ENCODE results near the gene GMDS. TPM values are rescaled to one million over a fixed set of nuclear protein-coding genes. Genes with fewer than 3 reads are reported as not detected.

The GMDS gene
- total RNA-seq, 2 experiments from 2014 or later, result 38.4 to 41.3 TPM

DNA sequence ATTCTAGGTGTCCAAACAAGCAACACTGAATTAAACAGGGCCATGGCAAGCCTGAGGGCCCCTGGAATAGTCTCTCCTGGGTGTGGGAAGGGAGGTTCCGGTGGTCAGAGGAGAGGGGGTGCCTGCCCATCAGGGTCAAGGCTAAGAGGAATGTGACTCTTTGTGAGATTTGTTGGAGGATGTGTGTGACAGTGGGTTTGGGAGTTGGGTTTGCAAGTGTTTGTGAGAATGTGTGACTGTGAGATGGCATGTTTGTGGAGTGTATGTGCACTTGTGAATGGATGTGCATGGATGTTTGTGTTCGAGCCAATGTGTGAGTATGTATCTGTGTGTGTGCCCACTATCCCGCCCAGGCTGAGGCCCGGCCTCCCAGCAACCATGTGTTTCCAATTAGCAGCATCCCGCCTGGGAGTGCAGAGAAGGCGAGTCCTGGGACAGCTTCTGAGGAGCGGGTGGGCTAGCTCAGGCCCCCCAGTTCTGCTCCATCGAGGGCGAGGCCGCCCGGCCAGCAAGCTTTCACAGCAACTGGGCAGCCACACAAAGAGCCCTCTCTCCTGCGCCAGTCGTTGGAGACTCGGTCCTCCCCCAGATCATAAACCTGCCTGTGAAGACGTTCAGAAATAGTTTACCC is 623.1 kb downstream of the GMDS start:
- H3K4me3 Mint-ChIP-seq, result no peak overlapping the region
- H3K4me1 Mint-ChIP-seq (ENCODE audit: low read depth), result peaks cover 8% of the 10 kb centered on the region
- no peaks in the 10 kb centered on the region for H3K9me3 Mint-ChIP-seq
- CTCF ChIA-PET, result no interaction called here
- DNase-seq, result no peak
- intact Hi-C loops (cut with micrococcal nuclease), result no loop called here
- no peak overlapping the region for H3K27ac Mint-ChIP-seq
- H3K36me3 Mint-ChIP-seq (ENCODE audit: low read depth), result peaks cover 13% of the 10 kb centered on the region
- peaks cover 57% of the 10 kb centered on the region for H3K27me3 Mint-ChIP-seq (ENCODE audit: low read depth)

DNA sequence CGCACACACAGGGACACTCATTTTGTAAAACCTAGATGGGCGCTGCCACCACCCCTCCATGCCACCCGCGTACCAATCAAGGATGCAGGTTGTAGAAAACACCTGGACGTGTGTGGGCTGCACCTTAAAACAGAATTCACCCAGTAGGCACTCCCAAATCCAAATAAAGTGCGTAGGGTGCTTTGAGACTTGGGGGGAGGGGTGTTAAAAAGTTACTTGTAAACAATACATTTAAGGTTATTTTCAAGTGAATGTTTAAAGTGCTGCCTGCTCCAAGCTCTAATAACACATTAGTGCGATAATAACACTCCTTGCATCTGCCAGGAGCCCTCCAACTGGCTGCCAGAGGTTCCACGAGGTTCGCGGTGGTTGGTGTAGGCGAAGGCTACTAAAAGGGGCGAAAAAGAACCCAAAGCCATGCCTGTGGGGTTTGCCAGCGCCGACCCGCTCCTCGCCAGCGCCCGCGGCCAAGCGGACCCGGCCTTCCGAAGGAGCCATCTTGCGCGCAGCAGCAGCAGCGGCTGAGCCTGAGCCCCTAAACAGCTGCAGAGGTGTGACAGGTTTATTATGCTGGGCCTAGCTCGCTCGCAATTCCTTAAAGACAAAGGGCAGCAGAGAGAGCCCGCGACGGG is 624.2 kb downstream of the GMDS start:
- no peak overlapping the region for H3K4me3 Mint-ChIP-seq
- intact Hi-C loops (cut with micrococcal nuclease), result no loop called here
- peaks cover 13% of the 10 kb centered on the region for H3K36me3 Mint-ChIP-seq (ENCODE audit: low read depth)
- CTCF ChIA-PET, result no interaction called here
- no peaks in the 10 kb centered on the region for H3K9me3 Mint-ChIP-seq
- DNase-seq, result no peak
- H3K27ac Mint-ChIP-seq, result no peak overlapping the region
- peaks cover 55% of the 10 kb centered on the region for H3K27me3 Mint-ChIP-seq (ENCODE audit: low read depth)
- peaks cover 8% of the 10 kb centered on the region for H3K4me1 Mint-ChIP-seq (ENCODE audit: low read depth)

DNA sequence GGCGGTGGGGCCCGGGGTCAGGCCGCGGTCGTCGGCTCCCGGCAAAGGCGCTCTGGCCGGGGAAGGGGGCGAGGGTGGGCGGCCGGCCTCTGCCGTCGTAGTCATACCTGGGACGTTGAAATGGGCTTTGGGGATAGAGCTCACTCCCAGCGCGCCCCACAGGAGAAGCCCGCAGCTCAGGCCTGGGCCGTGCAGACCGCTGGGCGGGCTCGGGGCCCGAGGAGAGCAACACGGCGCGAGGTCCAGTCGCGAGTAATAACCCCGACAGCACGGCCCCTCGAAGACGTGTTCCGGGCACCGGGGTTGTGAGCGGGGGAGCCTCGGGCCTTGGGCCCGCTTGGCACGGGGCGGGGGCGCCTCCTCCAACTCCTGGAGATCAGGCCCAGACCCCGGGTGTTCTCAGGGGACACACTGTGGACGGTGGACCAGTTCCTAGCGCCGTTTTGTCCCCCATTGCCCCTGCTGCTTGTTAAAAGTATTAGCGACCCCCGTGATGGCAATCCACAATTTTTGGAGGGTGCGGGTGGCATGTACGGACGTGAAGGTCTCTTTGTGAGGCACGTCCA is 624.8 kb downstream of the GMDS start:
- intact Hi-C loops (cut with micrococcal nuclease), result no loop called here
- CTCF ChIA-PET, result no interaction called here
- Mint-ChIP-seq H3K4me3 (no peak overlapping the region), H3K36me3 (ENCODE audit: low read depth) (peaks cover 13% of the 10 kb centered on the region), H3K27me3 (ENCODE audit: low read depth) (peaks cover 57% of the 10 kb centered on the region), H3K27ac (no peak overlapping the region), H3K4me1 (ENCODE audit: low read depth) (peaks cover 6% of the 10 kb centered on the region), H3K9me3 (no peaks in the 10 kb centered on the region)
- DNase-seq, result no peak

DNA sequence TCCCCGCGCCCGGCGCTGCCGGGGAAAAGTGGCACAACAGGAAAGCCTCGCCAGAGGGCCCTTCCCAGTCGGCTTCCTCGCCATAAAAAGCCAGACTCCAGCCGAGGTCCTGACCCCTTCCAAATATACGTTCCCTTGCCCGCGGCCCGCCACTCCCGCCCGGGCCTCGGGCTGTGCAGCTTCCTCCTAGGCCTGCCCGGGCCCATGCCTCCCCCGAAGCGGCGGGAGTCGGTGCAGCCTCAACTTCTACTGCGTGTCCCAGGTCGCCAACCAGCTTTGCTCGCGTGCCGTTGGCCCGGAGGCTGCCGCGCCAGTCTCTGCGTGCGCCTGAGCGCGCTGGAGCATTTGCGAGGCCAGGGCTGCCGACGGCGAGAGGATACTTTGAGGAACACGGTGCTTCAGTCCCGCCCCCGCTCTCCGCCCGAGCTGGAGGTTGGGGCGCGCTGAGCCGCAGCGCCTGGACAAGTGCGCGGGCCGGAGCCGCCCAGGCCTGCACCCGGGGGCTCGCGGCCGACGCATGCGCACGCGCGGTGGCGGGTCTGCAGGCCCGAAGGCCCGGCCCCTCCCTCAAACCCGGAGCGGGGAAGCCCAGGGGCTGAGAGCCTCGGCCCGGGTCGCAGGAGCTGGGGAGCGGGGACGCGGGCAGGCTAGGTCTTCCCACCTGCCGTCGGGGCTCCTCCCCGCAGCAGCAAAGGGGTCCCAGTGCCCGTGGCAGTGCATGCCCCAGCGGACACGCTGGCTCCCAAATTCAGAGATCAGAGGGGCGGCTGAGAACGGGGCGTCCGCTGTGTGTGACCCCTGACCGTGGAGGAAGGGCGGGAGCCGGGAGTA is 625.5 kb downstream of the GMDS start:
- Mint-ChIP-seq H3K4me3 (no peak overlapping the region), H3K36me3 (ENCODE audit: low read depth) (peaks cover 13% of the 10 kb centered on the region), H3K27ac (no peak overlapping the region), H3K4me1 (ENCODE audit: low read depth) (no peaks in the 10 kb centered on the region), H3K9me3 (no peaks in the 10 kb centered on the region), H3K27me3 (ENCODE audit: low read depth) (peaks cover 54% of the 10 kb centered on the region)
- CTCF ChIA-PET, result interaction anchor here (1.1 kb wide), 1 partner anchor 14 kb away, joined by 4 read pairs; no protein-coding TSS in a partner anchor
- no peak for DNase-seq
- intact Hi-C loops (cut with micrococcal nuclease), result no loop called here

DNA sequence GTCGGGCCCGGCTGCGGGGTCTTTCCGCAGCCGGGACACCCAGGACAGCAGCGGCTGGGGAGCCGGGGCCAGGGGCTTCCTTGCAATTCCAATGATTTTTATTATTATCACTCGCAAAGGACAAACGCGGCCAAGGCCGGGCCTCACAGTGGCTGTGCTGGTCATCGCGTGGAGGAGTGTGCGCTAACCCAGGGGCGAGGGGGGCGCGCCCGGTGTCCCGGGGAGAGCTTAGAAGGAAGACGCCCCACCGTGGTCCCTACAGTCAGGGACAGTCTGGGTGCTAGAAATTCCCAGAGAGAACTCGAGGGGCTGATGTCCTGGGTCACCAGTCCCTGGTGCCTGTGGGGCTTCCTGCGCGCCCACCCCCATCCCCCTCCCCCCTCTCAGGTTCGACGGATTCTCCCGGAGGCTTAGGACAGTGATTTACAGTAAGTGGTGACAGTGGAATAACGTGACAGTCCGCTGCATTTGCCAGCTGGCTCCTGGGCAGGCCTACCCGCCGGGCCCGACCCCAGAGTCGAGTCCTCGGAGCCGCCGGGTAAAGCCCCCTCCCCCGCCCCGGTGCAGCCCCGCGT is 626.2 kb downstream of the GMDS start:
- Mint-ChIP-seq H3K4me3 (no peak overlapping the region), H3K4me1 (ENCODE audit: low read depth) (no peaks in the 10 kb centered on the region), H3K27ac (no peak overlapping the region), H3K27me3 (ENCODE audit: low read depth) (peaks cover 52% of the 10 kb centered on the region), H3K36me3 (ENCODE audit: low read depth) (peaks cover 13% of the 10 kb centered on the region), H3K9me3 (no peaks in the 10 kb centered on the region)
- DNase-seq, result no peak
- CTCF ChIA-PET, result interaction anchor here (1.1 kb wide), 1 partner anchor 13 kb away, joined by 4 read pairs; no protein-coding TSS in a partner anchor
- intact Hi-C loops (cut with micrococcal nuclease), result no loop called here

DNA sequence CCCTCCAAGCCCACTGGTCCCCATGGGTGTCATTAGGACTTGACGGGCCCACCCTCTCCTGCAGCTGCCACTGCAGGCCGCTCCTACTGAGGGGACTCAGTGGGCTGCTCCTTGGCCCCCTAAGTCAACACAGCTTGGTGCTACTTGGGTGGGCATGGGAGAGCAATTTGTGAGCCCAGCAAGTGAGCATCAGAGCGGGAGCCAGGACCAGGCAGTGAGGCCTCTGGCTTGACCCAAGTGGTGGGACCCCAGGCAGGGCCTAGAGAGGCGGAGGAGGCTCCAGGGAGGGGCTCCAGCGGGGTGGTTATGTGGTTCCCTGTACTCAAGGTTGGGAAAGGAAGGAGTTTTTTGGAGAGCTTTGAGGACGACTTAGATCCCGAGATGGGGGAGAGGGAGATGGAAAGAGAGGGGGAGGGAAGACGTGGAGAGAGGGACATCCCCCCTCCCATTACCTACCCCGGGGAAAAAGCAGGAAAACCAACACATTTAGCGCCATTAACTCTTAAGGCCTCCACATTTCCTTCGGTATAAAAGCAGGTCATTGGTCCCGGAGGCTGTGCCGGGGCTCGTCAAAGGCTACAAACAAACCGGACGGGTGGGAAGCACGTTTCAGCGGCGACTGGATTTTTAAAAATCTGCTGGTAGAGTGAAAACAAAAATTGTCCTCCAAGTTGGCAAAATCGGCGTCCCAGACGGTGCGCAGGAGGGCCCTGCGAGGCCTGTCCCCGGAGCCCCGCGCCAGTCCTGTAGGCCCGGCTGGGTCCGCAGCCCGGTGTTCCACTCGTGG is 626.9 kb downstream of the GMDS start:
- no peak overlapping the region for H3K4me3 Mint-ChIP-seq
- H3K4me1 Mint-ChIP-seq (ENCODE audit: low read depth), result peaks cover 2% of the 10 kb centered on the region
- H3K36me3 Mint-ChIP-seq (ENCODE audit: low read depth), result peaks cover 11% of the 10 kb centered on the region

DNA sequence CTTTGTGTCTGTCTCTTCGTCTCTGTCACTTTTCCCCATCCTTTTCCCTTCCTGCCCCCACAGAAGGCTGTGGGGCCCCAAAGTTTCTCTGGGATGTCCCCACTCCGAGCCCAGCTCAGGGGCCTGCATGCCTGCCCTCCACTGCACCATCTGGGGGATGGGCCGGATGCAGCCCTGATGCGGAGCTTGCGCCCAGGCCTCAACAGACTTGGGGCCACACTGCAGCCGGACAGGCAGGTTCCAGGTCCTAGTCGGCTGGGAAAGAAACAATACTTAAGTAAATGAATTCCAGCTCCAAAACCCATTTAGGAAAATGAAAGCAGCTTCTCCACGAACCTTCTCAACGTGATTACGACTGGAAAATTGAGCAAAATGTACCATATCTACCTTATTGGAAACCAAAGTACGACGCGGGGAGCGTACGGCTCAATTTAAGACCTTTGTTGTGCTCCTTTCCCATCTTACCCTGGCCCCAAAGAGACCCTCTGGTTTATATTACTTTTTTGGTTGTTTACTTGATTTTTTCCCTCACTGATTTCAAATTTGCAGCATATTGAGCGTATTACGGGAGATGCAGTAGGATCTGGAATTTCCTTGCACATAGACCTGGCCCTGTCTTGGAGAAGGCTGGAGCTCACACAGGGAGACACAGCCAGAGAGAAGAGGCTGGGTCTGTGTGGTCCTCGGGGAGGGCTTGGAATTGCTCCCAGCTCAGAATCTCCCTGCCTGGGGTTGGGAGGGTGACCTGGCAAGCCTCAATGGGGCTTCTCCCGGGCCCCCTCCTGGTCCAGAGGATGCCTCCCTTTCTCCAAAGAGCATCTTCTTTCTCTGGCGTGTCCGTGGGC is 627.7 kb downstream of the GMDS start:
- peaks cover 5% of the 10 kb centered on the region for H3K4me1 Mint-ChIP-seq (ENCODE audit: low read depth)
- peaks cover 56% of the 10 kb centered on the region for H3K27me3 Mint-ChIP-seq (ENCODE audit: low read depth)
- intact Hi-C loops (cut with micrococcal nuclease), result no loop called here
- H3K27ac Mint-ChIP-seq, result no peak overlapping the region
- DNase-seq, result no peak
- no peaks in the 10 kb centered on the region for H3K9me3 Mint-ChIP-seq
- peaks cover 5% of the 10 kb centered on the region for H3K36me3 Mint-ChIP-seq (ENCODE audit: low read depth)
- CTCF ChIA-PET, result interaction anchor here (1.0 kb wide), 1 partner anchor 11 kb away, joined by 3 read pairs; no protein-coding TSS in a partner anchor
- H3K4me3 Mint-ChIP-seq, result no peak overlapping the region

More for the DNA sequence above, 626.9 kb downstream of the GMDS start:
- CTCF ChIA-PET, result no interaction called here
- Mint-ChIP-seq H3K9me3 (no peaks in the 10 kb centered on the region), H3K27ac (no peak overlapping the region), H3K27me3 (ENCODE audit: low read depth) (peaks cover 52% of the 10 kb centered on the region)
- no peak for DNase-seq
- intact Hi-C loops (cut with micrococcal nuclease), result no loop called here

DNA sequence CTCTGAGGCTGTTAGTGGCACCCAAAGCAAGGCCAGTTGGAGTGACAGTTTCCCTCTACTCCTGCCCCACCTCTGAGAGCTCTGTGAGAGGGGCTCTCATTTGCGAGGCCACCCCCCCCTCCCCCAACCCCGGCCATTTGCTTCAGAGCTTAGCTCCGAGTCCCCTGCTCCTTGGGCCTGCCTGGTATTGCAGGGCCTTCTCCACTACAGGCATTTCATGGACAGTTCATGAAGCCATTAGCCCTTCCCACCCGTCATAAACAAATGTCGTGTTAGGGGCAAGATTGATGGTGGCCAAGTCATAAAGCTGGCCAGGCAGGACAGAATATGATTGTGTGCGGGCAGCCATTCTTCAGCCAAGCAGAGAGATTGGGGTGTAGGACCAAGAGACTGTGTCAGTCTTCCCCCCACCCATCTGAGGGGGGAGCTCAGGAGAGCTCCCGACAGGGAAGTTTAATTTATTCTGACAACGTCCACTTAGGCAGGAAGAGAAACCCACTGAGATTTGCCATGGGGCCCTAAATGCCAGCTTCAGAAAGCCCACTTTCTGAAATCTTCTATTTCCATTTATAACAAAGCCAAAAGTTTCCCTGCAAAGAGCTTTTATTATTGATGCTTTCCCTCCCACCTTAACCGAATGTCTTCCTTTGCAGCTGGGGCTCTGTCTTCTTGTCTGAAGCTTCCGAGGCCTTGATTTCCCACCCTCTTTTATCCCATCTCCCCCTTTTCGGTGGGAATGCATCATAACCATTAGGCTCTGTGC is 628.5 kb downstream of the GMDS start:
- Mint-ChIP-seq H3K4me1 (ENCODE audit: low read depth) (peaks cover 11% of the 10 kb centered on the region), H3K27me3 (ENCODE audit: low read depth) (peaks cover 59% of the 10 kb centered on the region)

DNA sequence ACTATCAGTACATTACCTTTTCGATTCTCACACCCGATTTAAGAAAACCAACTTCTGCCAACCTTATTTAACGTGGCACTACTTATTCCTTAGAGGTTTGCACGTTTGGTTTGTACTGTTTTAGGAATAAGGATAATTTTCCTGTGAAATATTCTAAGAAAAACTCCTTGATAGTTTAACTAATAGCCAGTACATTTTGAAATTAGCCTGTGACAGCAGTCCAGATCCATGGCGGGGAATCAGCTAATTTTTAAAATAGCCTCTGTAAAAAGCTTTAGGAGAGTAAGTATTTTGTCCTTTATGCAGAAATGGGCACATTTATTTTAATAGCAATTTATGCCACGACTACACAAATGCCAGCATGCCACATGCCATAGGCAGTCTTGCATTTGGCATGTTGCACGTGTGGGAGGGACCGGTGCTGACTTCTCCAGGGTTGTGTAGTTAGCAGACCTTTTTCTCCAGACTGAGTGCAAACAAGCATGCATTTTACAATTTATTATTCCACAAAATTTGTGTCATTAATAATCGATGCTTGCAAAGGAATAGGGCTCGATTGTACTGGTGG is 629.5 kb downstream of the GMDS start:
- no peak for DNase-seq
- no peaks in the 10 kb centered on the region for H3K9me3 Mint-ChIP-seq
- peaks cover 12% of the 10 kb centered on the region for H3K4me1 Mint-ChIP-seq (ENCODE audit: low read depth)
- H3K27me3 Mint-ChIP-seq (ENCODE audit: low read depth), result peaks cover 55% of the 10 kb centered on the region
- H3K4me3 Mint-ChIP-seq, result no peak overlapping the region
- CTCF ChIA-PET, result no interaction called here
- no peaks in the 10 kb centered on the region for H3K36me3 Mint-ChIP-seq (ENCODE audit: low read depth)
- H3K27ac Mint-ChIP-seq, result no peak overlapping the region
- intact Hi-C loops (cut with micrococcal nuclease), result no loop called here

More for the DNA sequence above, 628.5 kb downstream of the GMDS start:
- H3K27ac Mint-ChIP-seq, result no peak overlapping the region
- CTCF ChIA-PET, result interaction anchor here (1.0 kb wide), 1 partner anchor 10 kb away, joined by 3 read pairs; no protein-coding TSS in a partner anchor
- no peaks in the 10 kb centered on the region for H3K36me3 Mint-ChIP-seq (ENCODE audit: low read depth)
- intact Hi-C loops (cut with micrococcal nuclease), result no loop called here
- H3K4me3 Mint-ChIP-seq, result no peak overlapping the region
- DNase-seq, result no peak
- no peaks in the 10 kb centered on the region for H3K9me3 Mint-ChIP-seq

DNA sequence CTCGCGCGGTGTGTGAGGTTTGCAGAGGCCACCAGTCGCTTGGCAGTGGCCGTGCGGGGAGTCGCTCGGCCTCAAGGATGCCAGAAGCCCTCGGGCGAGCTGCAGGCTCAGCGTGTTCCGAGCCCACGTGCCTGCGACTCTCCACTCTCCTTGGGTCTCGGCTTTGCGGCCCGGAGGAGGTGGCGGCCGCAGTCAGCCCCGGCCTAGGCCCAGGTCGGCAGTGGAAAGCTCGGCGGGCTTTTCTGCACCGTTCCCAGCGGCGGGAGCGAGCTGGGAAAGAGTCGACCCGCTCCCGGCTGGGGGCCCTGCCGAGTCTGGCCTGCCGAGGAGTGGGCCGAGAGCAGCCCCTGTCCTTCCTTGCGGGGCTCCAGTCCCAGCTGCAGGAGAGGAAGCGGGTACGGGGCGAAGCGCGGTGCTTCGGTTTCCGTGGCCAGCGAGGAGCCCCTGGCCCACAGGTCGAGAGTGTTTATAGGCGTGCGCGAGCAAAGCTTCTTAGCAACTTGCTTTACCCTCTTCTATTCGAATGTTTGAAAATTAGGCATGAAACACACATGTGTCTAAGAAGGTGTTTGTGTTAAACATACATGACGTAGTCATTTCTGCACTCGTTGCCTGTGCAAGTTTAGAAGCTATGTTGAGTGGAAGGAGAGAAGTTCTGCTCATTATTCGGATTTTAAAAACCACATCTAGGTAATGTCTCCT is 630.1 kb downstream of the GMDS start:
- intact Hi-C loops (cut with micrococcal nuclease), result no loop called here
- Mint-ChIP-seq H3K4me1 (ENCODE audit: low read depth) (peaks cover 15% of the 10 kb centered on the region), H3K36me3 (ENCODE audit: low read depth) (no peaks in the 10 kb centered on the region), H3K27me3 (ENCODE audit: low read depth) (peaks cover 57% of the 10 kb centered on the region), H3K9me3 (no peaks in the 10 kb centered on the region), H3K4me3 (no peak overlapping the region), H3K27ac (no peak overlapping the region)
- no peak for DNase-seq
- CTCF ChIA-PET, result interaction anchor here (1.1 kb wide), 1 partner anchor 1039 kb away, joined by 3 read pairs; no protein-coding TSS in a partner anchor

Data from activated naive CD4-positive, alpha-beta T cell treated with anti-CD3 and anti-CD28 coated beads for 36 hours (primary cell).